Spleen (tissue), 7 donors: ENCODE measurements around the gene ERCC6L2.

ENCODE experiments used
- CTCF ChIP-seq, 11 experiments: fragments of 200-600 bp in 7 of 11; fragments of 450-650 bp in 4 of 11; sonication (generic) in 4 of 11; IDR thresholded peaks in 8 of 11; conservative IDR thresholded peaks in 3 of 11; 1 replicate in 7 of 11; 2 replicates in 4 of 11; pipeline versions ENCODE4 v1.4.0 to v1.8.0; 2016 to 2021; ENCODE audit warnings: antibody characterized with exemption in 11 of 11, inconsistent platforms in 4 of 11, mild to moderate bottlenecking in 1 of 11
- POLR2A ChIP-seq, 3 donors: fragments of 450-650 bp; IDR thresholded peaks; one replicate each; pipeline ENCODE4 v1.5.1; 2017; ENCODE audit warnings: antibody characterized with exemption in 3 of 3, mild to moderate bottlenecking in 1 of 3
- POLR2AphosphoS5 ChIP-seq, 3 donors: sonication (generic); formaldehyde crosslinking; IDR thresholded peaks; one replicate each; pipeline ENCODE4 v1.5.1; 2017; ENCODE audit warnings: antibody characterized with exemption in 3 of 3
- donor health status: DM: no; HTN: no; CAD: no; lungs with moderate emphysema.
- donor health status: DM: no; HTN: no; CAD: no.
- donor health status: DM: no; HTN: no; CAD: no.

- no peak for TF ChIP-seq CTCF (IDR thresholded peaks at IDR 0.05 in 8 of 11, conservative IDR thresholded peaks at IDR 0.05 in 3 of 11)
- no peak for TF ChIP-seq POLR2A (IDR thresholded peaks at IDR 0.05)
- no peak for TF ChIP-seq POLR2AphosphoS5 (IDR thresholded peaks at IDR 0.05)
Measured at GRCh38 chr9:95935861-95936578, 60.5 kb downstream of the ERCC6L2 start.
